SK-N-SH treated with all-trans-retinoic acid at 6 μM for 48 hours (cell line): ENCODE data around the gene LSM3.

Experiments used
- ATAC-seq: fragments of 200-7000 bp; cut with Tn5 transposase; 3 replicates; pipeline ENCODE4 v1.9.1; 2020; ENCODE audit warnings: mild to moderate bottlenecking, moderate library complexity
- ARNTL ChIP-seq: fragments of 450-650 bp; formaldehyde crosslinking; IDR thresholded peaks from 2 replicates; pipeline ENCODE4 v1.5.0; 2020; ENCODE audit warnings: low read depth, mild to moderate bottlenecking, moderate library complexity, borderline replicate concordance
- BACH2 ChIP-seq: fragments of 250-450 bp; sonication (Bioruptor Pico); IDR thresholded peaks from 2 replicates; pipeline ENCODE4 v1.9.0; 2021; ENCODE audit warnings: mild to moderate bottlenecking, borderline replicate concordance
- CSDC2 ChIP-seq: fragments of 250-450 bp; sonication (Bioruptor Pico); IDR thresholded peaks from 2 replicates; pipeline ENCODE4 v1.5.0; 2020; ENCODE audit warnings: mild to moderate bottlenecking, moderate library complexity
- ESRRG ChIP-seq: fragments of 250-450 bp; sonication (Bioruptor Pico); IDR thresholded peaks from 2 replicates; pipeline ENCODE4 v1.6.1; 2021; ENCODE audit warnings: mild to moderate bottlenecking
- GLIS3 ChIP-seq: fragments of 250-450 bp; sonication (Bioruptor Pico); IDR thresholded peaks from 2 replicates; pipeline ENCODE4 v1.5.0; 2020; ENCODE audit warnings: mild to moderate bottlenecking, moderate library complexity
- ISL1 ChIP-seq: fragments of 250-450 bp; sonication (Bioruptor Pico); IDR thresholded peaks from 2 replicates; pipeline ENCODE4 v2.1.2; 2022; ENCODE audit warnings: mild to moderate bottlenecking, moderate library complexity
- OSR1 ChIP-seq: fragments of 250-450 bp; sonication (Bioruptor Pico); IDR thresholded peaks from 2 replicates; pipeline ENCODE4 v1.8.0; 2022; ENCODE audit warnings: moderate library complexity, mild to moderate bottlenecking, inconsistent platforms
- PPARA ChIP-seq: fragments of 250-450 bp; sonication (Bioruptor Pico); IDR thresholded peaks from 2 replicates; pipeline ENCODE4 v1.5.0; 2020; ENCODE audit warnings: mild to moderate bottlenecking, borderline replicate concordance
- RARB ChIP-seq: fragments of 250-450 bp; sonication (Bioruptor Pico); IDR thresholded peaks from 2 replicates; pipeline ENCODE4 v1.8.0; 2021; ENCODE audit warnings: mild to moderate bottlenecking, moderate library complexity
- SNAI2 ChIP-seq: fragments of 250-450 bp; sonication (Bioruptor Pico); IDR thresholded peaks from 2 replicates; pipeline ENCODE4 v1.5.0; 2020; ENCODE audit warnings: mild to moderate bottlenecking, moderate library complexity
- TOX ChIP-seq: fragments of 250-450 bp; sonication (Bioruptor Pico); IDR thresholded peaks from 2 replicates; pipeline ENCODE4 v1.8.0; 2021; ENCODE audit warnings: mild to moderate bottlenecking, moderate library complexity, borderline replicate concordance
- ZC3H10 ChIP-seq: fragments of 250-450 bp; sonication (Bioruptor Pico); IDR thresholded peaks from 2 replicates; pipeline ENCODE4 v1.5.1; 2021; ENCODE audit warnings: mild to moderate bottlenecking, moderate library complexity
- ZFP3 ChIP-seq: fragments of 250-450 bp; sonication (Bioruptor Pico); IDR thresholded peaks from 2 replicates; pipeline ENCODE4 v1.5.0; 2020; ENCODE audit warnings: mild to moderate bottlenecking, moderate library complexity
- ZFP30 ChIP-seq: fragments of 450-650 bp; formaldehyde crosslinking; IDR thresholded peaks from 2 replicates; pipeline ENCODE4 v1.5.0; 2022; ENCODE audit warnings: mild to moderate bottlenecking, moderate library complexity
- ZNF70 ChIP-seq: fragments of 450-650 bp; formaldehyde crosslinking; IDR thresholded peaks from 2 replicates; pipeline ENCODE4 v1.5.0; 2020; ENCODE audit warnings: mild to moderate bottlenecking, moderate library complexity
- ZNF8 ChIP-seq: fragments of 450-650 bp; formaldehyde crosslinking; IDR thresholded peaks from 2 replicates; pipeline ENCODE4 v1.5.0; 2020; ENCODE audit warnings: mild to moderate bottlenecking, moderate library complexity
- TF ChIP-seq, protein P1 (sequence below): fragments of 250-450 bp; sonication (Bioruptor Pico); IDR thresholded peaks from 2 replicates; pipeline ENCODE4 v1.5.1; 2020; ENCODE audit warnings: low read depth, mild to moderate bottlenecking, moderate library complexity
- TF ChIP-seq, protein P2 (sequence below): fragments of 250-450 bp; sonication (Bioruptor Pico); IDR thresholded peaks from 2 replicates; pipeline ENCODE4 v1.5.1; 2021; ENCODE audit warnings: mild to moderate bottlenecking, moderate library complexity
- TF ChIP-seq, protein P3 (sequence below): fragments of 250-450 bp; sonication (Bioruptor Pico); IDR thresholded peaks from 2 replicates; pipeline ENCODE4 v1.5.0; 2020; ENCODE audit warnings: mild to moderate bottlenecking, moderate library complexity
- TF ChIP-seq, protein P4 (sequence below): fragments of 250-450 bp; sonication (Bioruptor Pico); IDR thresholded peaks from 2 replicates; pipeline ENCODE4 v1.8.0; 2021; ENCODE audit warnings: low read depth, mild to moderate bottlenecking, moderate library complexity, borderline replicate concordance
- TF ChIP-seq, protein P5 (sequence below): fragments of 250-450 bp; sonication (Bioruptor Pico); IDR thresholded peaks from 2 replicates; pipeline ENCODE4 v1.8.0; 2020; ENCODE audit warnings: mild to moderate bottlenecking, moderate library complexity, borderline replicate concordance

Gene LSM3

DNA sequence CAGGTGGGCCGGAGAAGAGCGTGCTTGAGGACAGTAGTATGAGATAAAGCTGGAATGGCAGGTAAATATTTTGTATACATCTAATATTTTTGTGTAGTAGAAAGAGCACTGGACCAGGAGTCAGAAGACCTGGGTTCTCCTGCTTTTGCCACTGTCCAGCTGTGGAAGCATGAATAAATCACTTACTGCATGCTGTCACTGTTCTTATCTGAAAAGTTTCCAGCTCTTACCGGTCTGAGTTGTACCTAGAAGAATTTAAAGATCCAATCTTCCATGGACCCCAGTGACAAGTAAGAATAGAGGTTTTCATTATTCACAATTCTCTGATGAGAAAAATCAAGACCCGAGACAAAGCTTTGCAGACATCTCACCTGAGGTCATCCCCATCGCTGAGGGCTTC is 6.1 kb upstream of the LSM3 start:
- ATAC-seq, result no peak
- TF ChIP-seq ARNTL, result no peak
- TF ChIP-seq ZNF8 (CRISPR knock-in tag), result no peak
- TF ChIP-seq ZC3H10 (CRISPR knock-in tag), result no peak
- no peak for TF ChIP-seq CSDC2 (CRISPR knock-in tag)
- TF ChIP-seq TOX, result no peak
- TF ChIP-seq, protein P1, sequence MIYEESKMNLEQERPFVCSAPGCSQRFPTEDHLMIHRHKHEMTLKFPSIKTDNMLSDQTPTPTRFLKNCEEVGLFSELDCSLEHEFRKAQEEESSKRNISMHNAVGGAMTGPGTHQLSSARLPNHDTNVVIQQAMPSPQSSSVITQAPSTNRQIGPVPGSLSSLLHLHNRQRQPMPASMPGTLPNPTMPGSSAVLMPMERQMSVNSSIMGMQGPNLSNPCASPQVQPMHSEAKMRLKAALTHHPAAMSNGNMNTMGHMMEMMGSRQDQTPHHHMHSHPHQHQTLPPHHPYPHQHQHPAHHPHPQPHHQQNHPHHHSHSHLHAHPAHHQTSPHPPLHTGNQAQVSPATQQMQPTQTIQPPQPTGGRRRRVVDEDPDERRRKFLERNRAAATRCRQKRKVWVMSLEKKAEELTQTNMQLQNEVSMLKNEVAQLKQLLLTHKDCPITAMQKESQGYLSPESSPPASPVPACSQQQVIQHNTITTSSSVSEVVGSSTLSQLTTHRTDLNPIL (CRISPR knock-in tag), result no peak
- TF ChIP-seq OSR1, result no peak
- no peak for TF ChIP-seq RARB
- TF ChIP-seq, protein P2, sequence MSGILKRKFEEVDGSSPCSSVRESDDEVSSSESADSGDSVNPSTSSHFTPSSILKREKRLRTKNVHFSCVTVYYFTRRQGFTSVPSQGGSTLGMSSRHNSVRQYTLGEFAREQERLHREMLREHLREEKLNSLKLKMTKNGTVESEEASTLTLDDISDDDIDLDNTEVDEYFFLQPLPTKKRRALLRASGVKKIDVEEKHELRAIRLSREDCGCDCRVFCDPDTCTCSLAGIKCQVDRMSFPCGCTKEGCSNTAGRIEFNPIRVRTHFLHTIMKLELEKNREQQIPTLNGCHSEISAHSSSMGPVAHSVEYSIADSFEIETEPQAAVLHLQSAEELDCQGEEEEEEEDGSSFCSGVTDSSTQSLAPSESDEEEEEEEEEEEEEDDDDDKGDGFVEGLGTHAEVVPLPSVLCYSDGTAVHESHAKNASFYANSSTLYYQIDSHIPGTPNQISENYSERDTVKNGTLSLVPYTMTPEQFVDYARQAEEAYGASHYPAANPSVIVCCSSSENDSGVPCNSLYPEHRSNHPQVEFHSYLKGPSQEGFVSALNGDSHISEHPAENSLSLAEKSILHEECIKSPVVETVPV (CRISPR knock-in tag), result no peak
- TF ChIP-seq SNAI2 (CRISPR knock-in tag), result no peak

DNA sequence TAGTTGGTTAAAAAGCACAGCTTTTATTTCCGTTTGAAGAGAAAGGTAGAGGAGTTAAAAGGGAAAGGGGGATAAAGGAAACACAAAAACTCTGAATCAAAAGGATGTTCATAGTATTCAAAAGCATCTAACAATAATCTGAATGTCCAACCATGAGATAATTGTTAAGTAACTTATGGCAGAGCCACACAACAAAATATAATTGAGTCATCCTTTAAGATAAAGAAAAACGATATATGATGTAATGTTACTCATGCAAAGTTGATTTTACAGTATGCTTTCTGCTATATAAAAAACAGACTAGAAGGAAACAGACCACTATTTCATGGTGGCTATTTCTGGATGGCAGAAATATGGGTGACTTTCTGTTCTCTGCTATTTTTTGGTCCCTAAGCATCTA is 4.1 kb upstream of the LSM3 start:
- ATAC-seq, result no peak
- TF ChIP-seq OSR1 (no peak), ESRRG (CRISPR knock-in tag) (no peak), PPARA (CRISPR knock-in tag) (no peak), BACH2 (CRISPR knock-in tag) (no peak)
- TF ChIP-seq, protein P3, sequence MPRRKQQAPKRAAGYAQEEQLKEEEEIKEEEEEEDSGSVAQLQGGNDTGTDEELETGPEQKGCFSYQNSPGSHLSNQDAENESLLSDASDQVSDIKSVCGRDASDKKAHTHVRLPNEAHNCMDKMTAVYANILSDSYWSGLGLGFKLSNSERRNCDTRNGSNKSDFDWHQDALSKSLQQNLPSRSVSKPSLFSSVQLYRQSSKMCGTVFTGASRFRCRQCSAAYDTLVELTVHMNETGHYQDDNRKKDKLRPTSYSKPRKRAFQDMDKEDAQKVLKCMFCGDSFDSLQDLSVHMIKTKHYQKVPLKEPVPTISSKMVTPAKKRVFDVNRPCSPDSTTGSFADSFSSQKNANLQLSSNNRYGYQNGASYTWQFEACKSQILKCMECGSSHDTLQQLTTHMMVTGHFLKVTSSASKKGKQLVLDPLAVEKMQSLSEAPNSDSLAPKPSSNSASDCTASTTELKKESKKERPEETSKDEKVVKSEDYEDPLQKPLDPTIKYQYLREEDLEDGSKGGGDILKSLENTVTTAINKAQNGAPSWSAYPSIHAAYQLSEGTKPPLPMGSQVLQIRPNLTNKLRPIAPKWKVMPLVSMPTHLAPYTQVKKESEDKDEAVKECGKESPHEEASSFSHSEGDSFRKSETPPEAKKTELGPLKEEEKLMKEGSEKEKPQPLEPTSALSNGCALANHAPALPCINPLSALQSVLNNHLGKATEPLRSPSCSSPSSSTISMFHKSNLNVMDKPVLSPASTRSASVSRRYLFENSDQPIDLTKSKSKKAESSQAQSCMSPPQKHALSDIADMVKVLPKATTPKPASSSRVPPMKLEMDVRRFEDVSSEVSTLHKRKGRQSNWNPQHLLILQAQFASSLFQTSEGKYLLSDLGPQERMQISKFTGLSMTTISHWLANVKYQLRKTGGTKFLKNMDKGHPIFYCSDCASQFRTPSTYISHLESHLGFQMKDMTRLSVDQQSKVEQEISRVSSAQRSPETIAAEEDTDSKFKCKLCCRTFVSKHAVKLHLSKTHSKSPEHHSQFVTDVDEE (CRISPR knock-in tag), result no peak

DNA sequence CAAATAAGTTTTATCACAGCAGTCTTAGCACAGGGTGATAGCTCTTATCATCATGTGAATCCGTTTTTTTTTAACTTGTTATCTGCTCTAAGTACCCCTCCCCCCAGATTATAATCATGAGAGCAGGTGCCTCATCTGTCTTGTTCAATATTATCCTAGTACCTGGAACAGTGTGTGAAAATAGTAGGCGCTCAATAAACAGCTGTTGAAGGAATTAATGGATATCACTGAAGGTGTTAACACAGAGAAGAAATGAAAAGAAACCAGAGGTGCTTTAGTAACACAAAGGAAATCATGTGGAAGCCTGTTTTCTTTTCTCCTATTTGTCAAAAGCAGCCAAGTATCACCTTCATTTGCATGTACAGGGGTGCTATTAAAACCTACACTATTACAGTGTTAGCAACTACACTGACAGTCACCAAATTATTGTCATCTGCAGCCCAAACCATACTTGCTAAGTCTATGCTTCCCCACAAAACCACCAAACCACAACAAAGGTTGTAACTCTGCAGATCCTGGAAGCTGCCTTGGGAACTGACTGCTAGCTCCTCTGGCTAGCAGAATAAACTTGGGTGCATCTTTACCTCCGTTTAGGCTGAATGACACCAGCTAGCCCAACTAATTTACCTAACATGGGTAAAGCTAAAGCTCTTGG is 3.1 kb upstream of the LSM3 start:
- TF ChIP-seq ZC3H10 (CRISPR knock-in tag) (no peak), ZNF70 (CRISPR knock-in tag) (no peak), ISL1 (CRISPR knock-in tag) (no peak)
- TF ChIP-seq, all 23 proteins: peak for 0
- no peak for ATAC-seq

DNA sequence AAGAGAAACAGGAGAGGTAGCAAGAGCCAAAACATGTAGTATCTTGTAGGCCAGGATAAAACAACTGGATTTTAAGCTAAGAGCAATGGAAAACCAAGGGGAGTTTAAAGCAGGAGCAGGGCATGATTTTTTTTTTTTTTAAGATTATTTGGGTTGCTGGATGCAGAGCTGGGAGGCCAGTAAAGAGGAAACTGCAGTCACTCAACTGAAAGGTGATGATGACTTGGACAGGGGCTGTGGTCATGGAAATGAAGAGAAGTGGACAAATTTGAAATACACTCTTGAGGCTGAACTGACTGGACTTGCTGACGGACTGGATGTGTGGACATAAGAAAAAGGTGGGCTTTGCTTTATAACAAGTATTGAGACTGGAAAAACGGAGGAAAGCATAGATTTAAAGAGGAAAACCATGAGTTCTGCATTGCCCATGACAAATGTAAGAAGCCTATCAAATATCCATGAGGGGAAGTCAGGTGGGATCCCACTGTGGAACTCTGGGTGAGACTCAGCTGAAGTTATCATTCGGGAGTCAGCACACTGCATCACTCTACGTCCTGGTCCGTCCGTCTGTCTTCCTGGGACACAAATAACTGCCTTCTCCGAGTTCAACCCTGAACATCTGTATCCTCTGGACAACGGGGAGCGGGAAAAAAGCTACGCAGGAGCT is 904 bp upstream of the LSM3 start:
- ATAC-seq, result peak; percentile 55
- no peak for TF ChIP-seq ZFP3 (CRISPR knock-in tag)
- TF ChIP-seq, protein P4, sequence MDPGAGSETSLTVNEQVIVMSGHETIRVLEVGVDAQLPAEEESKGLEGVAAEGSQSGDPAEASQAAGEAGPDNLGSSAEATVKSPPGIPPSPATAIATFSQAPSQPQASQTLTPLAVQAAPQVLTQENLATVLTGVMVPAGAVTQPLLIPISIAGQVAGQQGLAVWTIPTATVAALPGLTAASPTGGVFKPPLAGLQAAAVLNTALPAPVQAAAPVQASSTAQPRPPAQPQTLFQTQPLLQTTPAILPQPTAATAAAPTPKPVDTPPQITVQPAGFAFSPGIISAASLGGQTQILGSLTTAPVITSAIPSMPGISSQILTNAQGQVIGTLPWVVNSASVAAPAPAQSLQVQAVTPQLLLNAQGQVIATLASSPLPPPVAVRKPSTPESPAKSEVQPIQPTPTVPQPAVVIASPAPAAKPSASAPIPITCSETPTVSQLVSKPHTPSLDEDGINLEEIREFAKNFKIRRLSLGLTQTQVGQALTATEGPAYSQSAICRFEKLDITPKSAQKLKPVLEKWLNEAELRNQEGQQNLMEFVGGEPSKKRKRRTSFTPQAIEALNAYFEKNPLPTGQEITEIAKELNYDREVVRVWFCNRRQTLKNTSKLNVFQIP (CRISPR knock-in tag), result no peak
- TF ChIP-seq, protein P1 (CRISPR knock-in tag), result no peak
- no peak for TF ChIP-seq GLIS3
- no peak for TF ChIP-seq CSDC2 (CRISPR knock-in tag)
- no peak for TF ChIP-seq BACH2 (CRISPR knock-in tag)
- TF ChIP-seq OSR1, result no peak
- TF ChIP-seq TOX, result no peak
- TF ChIP-seq ISL1 (CRISPR knock-in tag), result no peak
- TF ChIP-seq, protein P5, sequence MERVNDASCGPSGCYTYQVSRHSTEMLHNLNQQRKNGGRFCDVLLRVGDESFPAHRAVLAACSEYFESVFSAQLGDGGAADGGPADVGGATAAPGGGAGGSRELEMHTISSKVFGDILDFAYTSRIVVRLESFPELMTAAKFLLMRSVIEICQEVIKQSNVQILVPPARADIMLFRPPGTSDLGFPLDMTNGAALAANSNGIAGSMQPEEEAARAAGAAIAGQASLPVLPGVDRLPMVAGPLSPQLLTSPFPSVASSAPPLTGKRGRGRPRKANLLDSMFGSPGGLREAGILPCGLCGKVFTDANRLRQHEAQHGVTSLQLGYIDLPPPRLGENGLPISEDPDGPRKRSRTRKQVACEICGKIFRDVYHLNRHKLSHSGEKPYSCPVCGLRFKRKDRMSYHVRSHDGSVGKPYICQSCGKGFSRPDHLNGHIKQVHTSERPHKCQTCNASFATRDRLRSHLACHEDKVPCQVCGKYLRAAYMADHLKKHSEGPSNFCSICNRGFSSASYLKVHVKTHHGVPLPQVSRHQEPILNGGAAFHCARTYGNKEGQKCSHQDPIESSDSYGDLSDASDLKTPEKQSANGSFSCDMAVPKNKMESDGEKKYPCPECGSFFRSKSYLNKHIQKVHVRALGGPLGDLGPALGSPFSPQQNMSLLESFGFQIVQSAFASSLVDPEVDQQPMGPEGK, result no peak
- TF ChIP-seq ZFP30, result no peak
- TF ChIP-seq, protein P3 (CRISPR knock-in tag), result no peak
- TF ChIP-seq PPARA (CRISPR knock-in tag), result no peak
- TF ChIP-seq ARNTL, result no peak
- no peak for TF ChIP-seq RARB
- no peak for TF ChIP-seq ESRRG (CRISPR knock-in tag)
